IMR-90 (cell line): ENCODE data around the gene CHMP3. TPM values are rescaled to one million over a fixed set of nuclear protein-coding genes. Genes with fewer than 3 reads are reported as not detected.
"Not testable (repeated sequence)": the region's sequence is repeated elsewhere in the genome, so short reads cannot be mapped to it uniquely, and the experiment has no call there.

Experiments used
- ATAC-seq: fragments of 200-7000 bp; cut with Tn5 transposase; 2 replicates; pipeline ENCODE4 v1.9.1; 2020; ENCODE audit warnings: low read depth, mild to moderate bottlenecking, moderate library complexity
- BruUV-seq: library from RNA; stranded (reverse); fragments of 400-500 nt; replicated peaks from 2 replicates; lab custom pipeline; 2021; lab: Mats Ljungman, UMichigan
- CTCF ChIA-PET: fragments of 300-600 bp; formaldehyde crosslinking; extraction: SDS; loops from one replicate; lab custom pipeline; 2021; ENCODE audit warnings: antibody characterized with exemption; lab: Yijun Ruan, JAX
- POLR2A ChIA-PET: fragments of 300-600 bp; sonication (Branson Sonifier 250); formaldehyde crosslinking; loops from one replicate; lab custom pipeline; 2022; ENCODE audit warnings: antibody characterized with exemption; ENCODE audit not compliant: unreplicated experiment; lab: Charles Lee
- DNase-seq: peaks from one replicate; pipeline ENCODE4 v3.0.0; 2013
- H2AFZ ChIP-seq: replicated peaks from 2 replicates; pipeline ENCODE3; 2013; ENCODE audit warnings: low read length, mild to moderate bottlenecking; ENCODE audit not compliant: poor library complexity
- H2AK5ac ChIP-seq: 2 replicates; pipeline ENCODE4 v1.6.1; 2013; ENCODE audit warnings: low read depth, low read length, inconsistent platforms
- H2AK9ac ChIP-seq: replicated peaks from 2 replicates; pipeline ENCODE3; 2013; ENCODE audit warnings: mild to moderate bottlenecking, low read depth, low read length, moderate library complexity; ENCODE audit not compliant: poor library complexity
- H2BK120ac ChIP-seq: 2 replicates; pipeline ENCODE4 v1.6.1; 2013; ENCODE audit warnings: low read depth, low read length, inconsistent platforms
- H2BK15ac ChIP-seq: 3 replicates; pipeline ENCODE4 v1.6.1; 2013; ENCODE audit warnings: low read depth, low read length, inconsistent platforms
- H2BK20ac ChIP-seq: 2 replicates; pipeline ENCODE4 v1.6.1; 2013; ENCODE audit warnings: low read depth, mild to moderate bottlenecking, inconsistent platforms, low read length, moderate library complexity
- H2BK5ac ChIP-seq: 2 replicates; pipeline ENCODE4 v1.6.1; 2013; ENCODE audit warnings: mild to moderate bottlenecking, low read depth, low read length, inconsistent platforms; ENCODE audit not compliant: poor library complexity, severe bottlenecking
- H3K14ac ChIP-seq: replicated peaks from 2 replicates; pipeline ENCODE4 v1.6.1; 2013; ENCODE audit warnings: low read depth, low read length, inconsistent platforms
- H3K18ac ChIP-seq: 2 replicates; pipeline ENCODE4 v1.6.1; 2013; ENCODE audit warnings: low read depth, low read length, control low read depth
- H3K23ac ChIP-seq: 2 replicates; pipeline ENCODE4 v1.6.1; 2013; ENCODE audit warnings: low read depth, low read length, inconsistent platforms
- H3K27ac ChIP-seq: 2 replicates; pipeline ENCODE4 v1.5.1; 2013; ENCODE audit warnings: mild to moderate bottlenecking, control low read depth, low read length; ENCODE audit not compliant: insufficient read depth
- H3K27me3 ChIP-seq: 2 replicates; pipeline ENCODE4 v1.6.1; 2013; ENCODE audit warnings: low read length; ENCODE audit not compliant: control insufficient read depth, insufficient read depth
- H3K36me3 ChIP-seq: 2 replicates; pipeline ENCODE4 v1.6.1; 2013; ENCODE audit warnings: low read length, mixed read lengths; ENCODE audit not compliant: control insufficient read depth, insufficient read depth
- H3K4ac ChIP-seq: 2 replicates; pipeline ENCODE4 v1.6.1; 2013; ENCODE audit warnings: low read depth, low read length, inconsistent platforms
- H3K4me1 ChIP-seq: 2 replicates; pipeline ENCODE4 v1.6.1; 2013; ENCODE audit warnings: low read length, mixed read lengths; ENCODE audit not compliant: control insufficient read depth, insufficient read depth
- H3K4me2 ChIP-seq: 2 replicates; pipeline ENCODE4 v1.6.1; 2013; ENCODE audit warnings: low read depth, mild to moderate bottlenecking, control low read depth, low read length, moderate library complexity
- H3K4me3 ChIP-seq: 2 replicates; pipeline ENCODE4 v1.5.1; 2013; ENCODE audit warnings: low read depth, mild to moderate bottlenecking, control low read depth, low read length, moderate library complexity; ENCODE audit not compliant: insufficient read depth
- H3K56ac ChIP-seq: 2 replicates; pipeline ENCODE4 v1.6.1; 2013; ENCODE audit warnings: low read length, inconsistent platforms; ENCODE audit not compliant: insufficient read depth; ENCODE audit errors: extremely low read depth
- H3K79me1 ChIP-seq, 2 experiments: 2 replicates each; pipeline ENCODE4 v1.6.1; 2013; ENCODE audit warnings: low read length in 2 of 2, inconsistent platforms in 1 of 2, low read depth in 1 of 2
- H3K9ac ChIP-seq: 2 replicates; pipeline ENCODE4 v1.6.1; 2013; ENCODE audit warnings: low read depth, low read length, control low read depth
- H3K9me1 ChIP-seq: 2 replicates; pipeline ENCODE4 v1.6.1; 2013; ENCODE audit warnings: low read length, inconsistent platforms; ENCODE audit not compliant: insufficient read depth
- H3K9me3 ChIP-seq: 2 replicates; pipeline ENCODE4 v1.6.1; 2013; ENCODE audit warnings: low read length; ENCODE audit not compliant: control insufficient read depth, insufficient read depth
- H4K20me1 ChIP-seq: 2 replicates; pipeline ENCODE4 v1.6.1; 2013; ENCODE audit warnings: low read length, inconsistent platforms; ENCODE audit not compliant: insufficient read depth
- H4K5ac ChIP-seq: 2 replicates; pipeline ENCODE4 v1.6.1; 2013; ENCODE audit warnings: mild to moderate bottlenecking, low read depth, low read length, control low read depth
- H4K8ac ChIP-seq, 2 experiments: 2 replicates each; pipeline ENCODE4 v1.6.1; 2013; ENCODE audit warnings: low read depth in 2 of 2, low read length in 2 of 2, control low read depth in 1 of 2, inconsistent platforms in 1 of 2
- H4K91ac ChIP-seq: 2 replicates; pipeline ENCODE4 v1.6.1; 2013; ENCODE audit warnings: low read depth, low read length, inconsistent platforms; ENCODE audit not compliant: insufficient read depth
- whole genome bisulfite sequencing, 2 experiments: methylation state at CpG; one replicate each; pipeline versions ENCODE4 v1.1.5 to v1.1.7; 2013; ENCODE audit warnings: missing lambda C conversion rate in 2 of 2; ENCODE audit not compliant: insufficient read length in 1 of 2; ENCODE audit errors: extremely low coverage in 2 of 2; 5-methylcytosine and 5-hydroxymethylcytosine counted together
- dilution Hi-C: fragments of 300-500 bp; cut with HindIII; formaldehyde crosslinking; loops from one replicate; pipeline ENCODE4 v1.14.3; 2018; ENCODE audit warnings: low sequenced_read_pairs; ENCODE audit not compliant: unreplicated experiment
- in situ Hi-C: fragments of 300-500 bp; cut with MboI; formaldehyde crosslinking; loops from 3 replicates; pipeline ENCODE4 v1.14.3; 2019; ENCODE audit warnings: low sequenced_read_pairs, inconsistent platforms, mixed read lengths
- intact Hi-C: fragments of 100-400 bp; cut with micrococcal nuclease; formaldehyde crosslinking; loops from 2 replicates; pipeline ENCODE4 v1.10.0; 2022
- polyA plus RNA-seq, 3 experiments: library from polyadenylated mRNA; depleted of rRNA; stranded (reverse); fragments of >200 nt; gene quantifications; 2 replicates each; pipeline ENCODE4 v1.2.3, GENCODE V29; 2012; ENCODE audit warnings: low replicate concordance in 1 of 3
- total RNA-seq: library from RNA; depleted of rRNA; stranded (reverse); fragments of >200 nt; gene quantifications from 2 replicates; pipeline ENCODE4 v1.2.3, GENCODE V29; 2012

The CHMP3 gene
- total and polyA plus RNA-seq, 2 of the 4 experiments (the other 2 are of a cell fraction) = 38.4 to 84.6 TPM

GRCh38 chr2:86589701-86590100 lies 26.5 kb upstream of the CHMP3 start:
- H3K4ac ChIP-seq, H3K36me3 ChIP-seq, ATAC-seq, H3K9me3 ChIP-seq, H3K9me1 ChIP-seq, H2BK20ac ChIP-seq, H3K4me1 ChIP-seq, H3K9ac ChIP-seq, H2AK9ac ChIP-seq, H3K23ac ChIP-seq, in situ Hi-C loops, BruUV-seq, DNase-seq, H3K27me3 ChIP-seq, H2BK120ac ChIP-seq, H3K56ac ChIP-seq, POLR2A ChIA-PET, H3K27ac ChIP-seq, CTCF ChIA-PET, H3K4me3 ChIP-seq, H2BK5ac ChIP-seq, H2BK15ac ChIP-seq, H4K91ac ChIP-seq, H2AK5ac ChIP-seq, dilution Hi-C loops, H4K5ac ChIP-seq, H3K79me1 ChIP-seq, H4K8ac ChIP-seq, intact Hi-C loops, H2AFZ ChIP-seq, H3K18ac ChIP-seq, H3K14ac ChIP-seq, H4K20me1 ChIP-seq, H3K4me2 ChIP-seq: not testable (repeated sequence)
- no CpG with 5 or more reads among the region's 5 CpGs for WGBS, 2 experiments
